ENCODE results near the gene CUL5.

DNA sequence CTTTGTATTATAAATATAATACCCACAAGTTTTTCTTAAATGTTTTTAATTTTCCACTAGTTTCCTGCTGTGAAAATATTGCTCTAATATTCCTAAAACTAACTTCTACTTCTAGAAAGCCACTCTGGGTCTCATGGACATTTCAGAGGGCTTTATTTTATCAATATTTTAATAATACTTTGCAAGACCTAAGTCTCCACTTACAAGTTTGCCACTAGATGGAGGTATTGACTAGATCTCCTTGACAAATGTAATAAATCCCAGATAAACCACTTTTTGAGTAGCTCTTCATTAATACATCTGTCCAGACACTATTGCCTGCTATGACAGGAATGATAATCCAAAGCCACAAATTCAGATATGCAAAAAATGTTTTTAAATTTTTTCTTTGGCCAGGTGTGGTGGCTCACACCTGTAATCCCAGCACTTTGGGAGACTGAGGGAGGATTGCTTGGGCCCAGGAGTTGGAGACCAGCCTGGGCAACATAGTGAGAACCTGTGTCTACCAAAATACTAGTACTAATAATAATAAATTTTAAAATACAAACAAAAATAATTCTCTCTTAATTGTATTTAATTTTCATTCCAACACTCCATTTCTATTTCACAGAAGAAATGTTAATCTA is 109.2 kb downstream of the CUL5 start:
- TF ChIP-seq, protein P1, sequence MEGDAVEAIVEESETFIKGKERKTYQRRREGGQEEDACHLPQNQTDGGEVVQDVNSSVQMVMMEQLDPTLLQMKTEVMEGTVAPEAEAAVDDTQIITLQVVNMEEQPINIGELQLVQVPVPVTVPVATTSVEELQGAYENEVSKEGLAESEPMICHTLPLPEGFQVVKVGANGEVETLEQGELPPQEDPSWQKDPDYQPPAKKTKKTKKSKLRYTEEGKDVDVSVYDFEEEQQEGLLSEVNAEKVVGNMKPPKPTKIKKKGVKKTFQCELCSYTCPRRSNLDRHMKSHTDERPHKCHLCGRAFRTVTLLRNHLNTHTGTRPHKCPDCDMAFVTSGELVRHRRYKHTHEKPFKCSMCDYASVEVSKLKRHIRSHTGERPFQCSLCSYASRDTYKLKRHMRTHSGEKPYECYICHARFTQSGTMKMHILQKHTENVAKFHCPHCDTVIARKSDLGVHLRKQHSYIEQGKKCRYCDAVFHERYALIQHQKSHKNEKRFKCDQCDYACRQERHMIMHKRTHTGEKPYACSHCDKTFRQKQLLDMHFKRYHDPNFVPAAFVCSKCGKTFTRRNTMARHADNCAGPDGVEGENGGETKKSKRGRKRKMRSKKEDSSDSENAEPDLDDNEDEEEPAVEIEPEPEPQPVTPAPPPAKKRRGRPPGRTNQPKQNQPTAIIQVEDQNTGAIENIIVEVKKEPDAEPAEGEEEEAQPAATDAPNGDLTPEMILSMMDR (tag by site-specific recombination; IDR thresholded peaks at IDR 0.05) = 0 out of 2 replicates have a peak, but pooled peaks have one; percentile 15
- TF ChIP-seq, protein P2, sequence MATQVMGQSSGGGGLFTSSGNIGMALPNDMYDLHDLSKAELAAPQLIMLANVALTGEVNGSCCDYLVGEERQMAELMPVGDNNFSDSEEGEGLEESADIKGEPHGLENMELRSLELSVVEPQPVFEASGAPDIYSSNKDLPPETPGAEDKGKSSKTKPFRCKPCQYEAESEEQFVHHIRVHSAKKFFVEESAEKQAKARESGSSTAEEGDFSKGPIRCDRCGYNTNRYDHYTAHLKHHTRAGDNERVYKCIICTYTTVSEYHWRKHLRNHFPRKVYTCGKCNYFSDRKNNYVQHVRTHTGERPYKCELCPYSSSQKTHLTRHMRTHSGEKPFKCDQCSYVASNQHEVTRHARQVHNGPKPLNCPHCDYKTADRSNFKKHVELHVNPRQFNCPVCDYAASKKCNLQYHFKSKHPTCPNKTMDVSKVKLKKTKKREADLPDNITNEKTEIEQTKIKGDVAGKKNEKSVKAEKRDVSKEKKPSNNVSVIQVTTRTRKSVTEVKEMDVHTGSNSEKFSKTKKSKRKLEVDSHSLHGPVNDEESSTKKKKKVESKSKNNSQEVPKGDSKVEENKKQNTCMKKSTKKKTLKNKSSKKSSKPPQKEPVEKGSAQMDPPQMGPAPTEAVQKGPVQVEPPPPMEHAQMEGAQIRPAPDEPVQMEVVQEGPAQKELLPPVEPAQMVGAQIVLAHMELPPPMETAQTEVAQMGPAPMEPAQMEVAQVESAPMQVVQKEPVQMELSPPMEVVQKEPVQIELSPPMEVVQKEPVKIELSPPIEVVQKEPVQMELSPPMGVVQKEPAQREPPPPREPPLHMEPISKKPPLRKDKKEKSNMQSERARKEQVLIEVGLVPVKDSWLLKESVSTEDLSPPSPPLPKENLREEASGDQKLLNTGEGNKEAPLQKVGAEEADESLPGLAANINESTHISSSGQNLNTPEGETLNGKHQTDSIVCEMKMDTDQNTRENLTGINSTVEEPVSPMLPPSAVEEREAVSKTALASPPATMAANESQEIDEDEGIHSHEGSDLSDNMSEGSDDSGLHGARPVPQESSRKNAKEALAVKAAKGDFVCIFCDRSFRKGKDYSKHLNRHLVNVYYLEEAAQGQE (tag by site-specific recombination; IDR thresholded peaks at IDR 0.05) = no peak
- TF ChIP-seq ZNF658 (tag by site-specific recombination; IDR thresholded peaks at IDR 0.05) (no peak), BCL11B (tag by site-specific recombination; IDR thresholded peaks at IDR 0.05; ENCODE audit: low read depth) (no peak), ZNF626 (tag by site-specific recombination; IDR thresholded peaks at IDR 0.05) (no peak)
- TF ChIP-seq, protein P3, sequence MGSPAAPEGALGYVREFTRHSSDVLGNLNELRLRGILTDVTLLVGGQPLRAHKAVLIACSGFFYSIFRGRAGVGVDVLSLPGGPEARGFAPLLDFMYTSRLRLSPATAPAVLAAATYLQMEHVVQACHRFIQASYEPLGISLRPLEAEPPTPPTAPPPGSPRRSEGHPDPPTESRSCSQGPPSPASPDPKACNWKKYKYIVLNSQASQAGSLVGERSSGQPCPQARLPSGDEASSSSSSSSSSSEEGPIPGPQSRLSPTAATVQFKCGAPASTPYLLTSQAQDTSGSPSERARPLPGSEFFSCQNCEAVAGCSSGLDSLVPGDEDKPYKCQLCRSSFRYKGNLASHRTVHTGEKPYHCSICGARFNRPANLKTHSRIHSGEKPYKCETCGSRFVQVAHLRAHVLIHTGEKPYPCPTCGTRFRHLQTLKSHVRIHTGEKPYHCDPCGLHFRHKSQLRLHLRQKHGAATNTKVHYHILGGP (tag by site-specific recombination; IDR thresholded peaks at IDR 0.05) = no peak

Measured in HEK293 (cell line).